ENCODE results near the gene ARHGAP27. TPM values are rescaled to one million over a fixed set of nuclear protein-coding genes. Genes with fewer than 3 reads are reported as not detected.

The ARHGAP27 gene
- total RNA-seq, 1 donor from 2014 or later: 10.0 TPM

DNA sequence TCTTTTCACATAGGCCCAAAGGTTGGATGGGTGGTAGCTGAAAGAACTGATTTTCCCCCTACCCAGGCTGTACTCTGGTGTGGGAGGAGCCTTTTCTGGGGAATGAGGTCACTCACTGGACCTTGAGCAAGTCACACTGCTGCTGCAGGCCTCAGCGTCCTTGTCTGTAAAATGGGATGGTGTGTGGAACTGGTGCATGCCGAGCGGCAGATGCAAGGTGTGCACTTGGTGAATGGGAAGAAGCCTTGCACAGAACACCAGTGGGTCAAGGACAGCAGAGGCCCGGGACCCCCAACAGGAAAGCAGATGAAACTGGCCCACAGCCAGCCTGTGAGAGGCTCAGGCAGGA lies 38.1 kb downstream of the ARHGAP27 start:
- Histone ChIP-seq H3K9me3 (ENCODE audit: insufficient read depth, low read depth, low read length) (no peaks in the 10 kb centered on the region), H3K36me3 (ENCODE audit: insufficient read depth, low read length) (no peaks in the 10 kb centered on the region), H4K20me1 (ENCODE audit: insufficient read depth, low read length) (no peaks in the 10 kb centered on the region), H3K9ac (ENCODE audit: low read length) (peak overlapping the region; percentile 41), H3K27me3 (ENCODE audit: insufficient read depth, low read length) (no peaks in the 10 kb centered on the region), H3K4me1 (ENCODE audit: insufficient read depth, low read length) (peaks cover 8% of the 10 kb centered on the region), H3K79me2 (ENCODE audit: insufficient read depth, low read length) (no peaks in the 10 kb centered on the region), H3K4me2 (ENCODE audit: low read length) (peak overlapping the region; percentile 80), H3K27ac (ENCODE audit: low read depth, low read length) (no peak overlapping the region), H3K4me3 (ENCODE audit: insufficient read depth, low read depth, low read length) (no peak overlapping the region), H2AFZ (ENCODE audit: low read depth, low read length) (no peak overlapping the region)
- FAIRE-seq (no peak), DNase-seq (ENCODE audit: low read depth) (no peak)
- Mint-ChIP-seq H3K36me3 (ENCODE audit: low read depth, unreplicated experiment) (peaks cover 3% of the 10 kb centered on the region), H3K27me3 (ENCODE audit: low read depth, unreplicated experiment) (peaks cover 24% of the 10 kb centered on the region), H3K27ac (ENCODE audit: unreplicated experiment) (no peak overlapping the region), H3K4me1 (ENCODE audit: low read depth, unreplicated experiment) (peaks cover 2% of the 10 kb centered on the region), H3K4me3 (ENCODE audit: unreplicated experiment) (no peak overlapping the region), H3K9me3 (ENCODE audit: unreplicated experiment) (peaks cover 4% of the 10 kb centered on the region)
- no peak for TF ChIP-seq CTCF (IDR thresholded peaks at IDR 0.05; ENCODE audit: insufficient read depth, low read depth, low read length)
- TF ChIP-seq EZH2 (IDR thresholded peaks at IDR 0.05; ENCODE audit: insufficient read depth, low read length): no peak

DNA sequence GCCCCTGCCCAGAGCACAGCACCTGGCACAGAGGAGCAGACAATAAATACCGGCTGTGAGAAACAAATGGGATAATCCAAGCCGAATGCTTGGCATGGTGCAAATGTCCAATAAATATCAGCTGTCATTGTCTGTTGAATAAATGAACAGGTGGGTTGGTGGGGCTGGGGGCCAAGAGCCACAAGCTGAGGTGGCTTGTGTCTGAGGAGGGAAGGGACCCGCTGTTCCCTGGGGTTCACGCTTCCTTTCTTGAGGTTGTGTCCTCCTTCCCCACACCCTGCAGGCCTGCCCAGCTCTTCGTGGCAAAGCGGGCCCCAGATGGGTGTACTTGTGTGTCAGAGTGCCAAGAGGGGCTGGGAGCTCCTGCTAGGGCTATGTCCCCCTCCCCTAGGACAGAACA lies 38.6 kb downstream of the ARHGAP27 start:
- Histone ChIP-seq H3K4me1 (ENCODE audit: insufficient read depth, low read length) (peaks cover 8% of the 10 kb centered on the region), H3K9ac (ENCODE audit: low read length) (no peak overlapping the region), H2AFZ (ENCODE audit: low read depth, low read length) (no peak overlapping the region), H3K79me2 (ENCODE audit: insufficient read depth, low read length) (no peaks in the 10 kb centered on the region), H3K4me2 (ENCODE audit: low read length) (no peak overlapping the region), H3K27ac (ENCODE audit: low read depth, low read length) (no peak overlapping the region), H4K20me1 (ENCODE audit: insufficient read depth, low read length) (no peaks in the 10 kb centered on the region), H3K4me3 (ENCODE audit: insufficient read depth, low read depth, low read length) (no peak overlapping the region), H3K27me3 (ENCODE audit: insufficient read depth, low read length) (no peaks in the 10 kb centered on the region), H3K36me3 (ENCODE audit: insufficient read depth, low read length) (no peaks in the 10 kb centered on the region), H3K9me3 (ENCODE audit: insufficient read depth, low read depth, low read length) (no peaks in the 10 kb centered on the region)
- FAIRE-seq (no peak), DNase-seq (ENCODE audit: low read depth) (no peak)
- no peak overlapping the region for H3K27ac Mint-ChIP-seq (ENCODE audit: unreplicated experiment)
- no peak overlapping the region for H3K4me3 Mint-ChIP-seq (ENCODE audit: unreplicated experiment)
- TF ChIP-seq CTCF (IDR thresholded peaks at IDR 0.05; ENCODE audit: insufficient read depth, low read depth, low read length) (no peak), EZH2 (IDR thresholded peaks at IDR 0.05; ENCODE audit: insufficient read depth, low read length) (no peak)
- H3K4me1 Mint-ChIP-seq (ENCODE audit: low read depth, unreplicated experiment): peaks cover 2% of the 10 kb centered on the region
- peaks cover 4% of the 10 kb centered on the region for H3K9me3 Mint-ChIP-seq (ENCODE audit: unreplicated experiment)
- peaks cover 24% of the 10 kb centered on the region for H3K27me3 Mint-ChIP-seq (ENCODE audit: low read depth, unreplicated experiment)
- H3K36me3 Mint-ChIP-seq (ENCODE audit: low read depth, unreplicated experiment): peaks cover 3% of the 10 kb centered on the region

GRCh38 chr17:45393411-45393810 lies 39.3 kb downstream of the ARHGAP27 start:
- H3K4me3 Mint-ChIP-seq (ENCODE audit: unreplicated experiment): no peak overlapping the region

More at GRCh38 chr17:45393411-45393810, 39.3 kb downstream of the ARHGAP27 start:
- H2AFZ ChIP-seq (ENCODE audit: low read depth, low read length): no peak overlapping the region
- FAIRE-seq: no peak
- no peaks in the 10 kb centered on the region for H3K79me2 ChIP-seq (ENCODE audit: insufficient read depth, low read length)
- TF ChIP-seq CTCF (IDR thresholded peaks at IDR 0.05; ENCODE audit: insufficient read depth, low read depth, low read length) (no peak), EZH2 (IDR thresholded peaks at IDR 0.05; ENCODE audit: insufficient read depth, low read length) (no peak)
- H3K4me3 ChIP-seq (ENCODE audit: insufficient read depth, low read depth, low read length): no peak overlapping the region
- H3K4me1 Mint-ChIP-seq (ENCODE audit: low read depth, unreplicated experiment): peaks cover 5% of the 10 kb centered on the region
- no peaks in the 10 kb centered on the region for H3K36me3 ChIP-seq (ENCODE audit: insufficient read depth, low read length)
- H3K27ac Mint-ChIP-seq (ENCODE audit: unreplicated experiment): no peak overlapping the region
- H3K27me3 ChIP-seq (ENCODE audit: insufficient read depth, low read length): no peaks in the 10 kb centered on the region
- peaks cover 30% of the 10 kb centered on the region for H3K27me3 Mint-ChIP-seq (ENCODE audit: low read depth, unreplicated experiment)
- no peak for DNase-seq (ENCODE audit: low read depth)
- no peak overlapping the region for H3K9ac ChIP-seq (ENCODE audit: low read length)
- H3K9me3 ChIP-seq (ENCODE audit: insufficient read depth, low read depth, low read length): no peaks in the 10 kb centered on the region
- no peak overlapping the region for H3K27ac ChIP-seq (ENCODE audit: low read depth, low read length)
- no peaks in the 10 kb centered on the region for H4K20me1 ChIP-seq (ENCODE audit: insufficient read depth, low read length)
- H3K36me3 Mint-ChIP-seq (ENCODE audit: low read depth, unreplicated experiment): peaks cover 3% of the 10 kb centered on the region
- H3K4me2 ChIP-seq (ENCODE audit: low read length): no peak overlapping the region
- peaks cover 4% of the 10 kb centered on the region for H3K9me3 Mint-ChIP-seq (ENCODE audit: unreplicated experiment)
- H3K4me1 ChIP-seq (ENCODE audit: insufficient read depth, low read length): peaks cover 8% of the 10 kb centered on the region
